HepG2 (cell line): Measurements from ENCODE around the gene MRPL38. TPM values are rescaled to one million over a fixed set of nuclear protein-coding genes. Genes with fewer than 3 reads are reported as not detected.

Experiments used
- BRD4 ChIP-seq: sonication (generic); formaldehyde crosslinking; IDR thresholded peaks from 2 replicates; pipeline ENCODE4 v1.4.0; 2020; ENCODE audit warnings: missing genetic modification reagents
- CREM ChIP-seq, 2 experiments: sonication (generic) in 1 of 2; formaldehyde crosslinking in 1 of 2; IDR thresholded peaks; 2 replicates each; pipeline versions ENCODE4 v1.4.0 to v1.6.1; 2016 to 2020; ENCODE audit warnings: antibody characterized with exemption in 1 of 2, mild to moderate bottlenecking in 1 of 2, missing genetic modification reagents in 1 of 2
- CTCF ChIP-seq: sonication (generic); formaldehyde crosslinking; IDR thresholded peaks from 2 replicates; pipeline ENCODE4 v1.5.0; 2020; ENCODE audit warnings: mild to moderate bottlenecking, missing genetic modification reagents, moderate library complexity
- GATAD1 ChIP-seq: IDR thresholded peaks from 2 replicates; pipeline ENCODE4 v1.6.1; 2016; ENCODE audit warnings: missing genetic modification reagents, missing compliant biosample characterization
- HOXA5 ChIP-seq: sonication (generic); formaldehyde crosslinking; IDR thresholded peaks from 2 replicates; pipeline ENCODE4 v1.4.0; 2020; ENCODE audit warnings: missing genetic modification reagents
- IRF2 ChIP-seq: IDR thresholded peaks from 2 replicates; pipeline ENCODE4 v1.6.1; 2018; ENCODE audit warnings: missing genetic modification reagents, missing compliant biosample characterization
- MAFK ChIP-seq, 2 experiments: IDR thresholded peaks in 1 of 2; conservative IDR thresholded peaks in 1 of 2; 2 replicates each; pipeline ENCODE4 v1.6.1; 2011; ENCODE audit warnings: improper control_type of control experiment in 2 of 2, low read length in 2 of 2
- MLXIP ChIP-seq: sonication (generic); formaldehyde crosslinking; IDR thresholded peaks from 2 replicates; pipeline ENCODE4 v1.9.0; 2021; ENCODE audit warnings: missing genetic modification reagents, borderline replicate concordance
- MTF2 ChIP-seq: sonication (generic); formaldehyde crosslinking; IDR thresholded peaks from 2 replicates; pipeline ENCODE4 v1.5.0; 2020; ENCODE audit warnings: missing genetic modification reagents, borderline replicate concordance
- NCOA2 ChIP-seq: sonication (generic); formaldehyde crosslinking; IDR thresholded peaks from 2 replicates; pipeline ENCODE4 v1.8.0; 2022; ENCODE audit warnings: inconsistent platforms
- PAWR ChIP-seq: sonication (generic); formaldehyde crosslinking; IDR thresholded peaks from 2 replicates; pipeline ENCODE4 v1.4.0; 2020; ENCODE audit warnings: missing genetic modification reagents, mild to moderate bottlenecking, borderline replicate concordance
- POLR2A ChIP-seq, 2 experiments: IDR thresholded peaks; 2 replicates each; pipeline ENCODE4 v1.6.1; 2011; ENCODE audit warnings: low read depth in 2 of 2, low read length in 2 of 2, mild to moderate bottlenecking in 1 of 2, moderate library complexity in 1 of 2; ENCODE audit not compliant: insufficient read depth in 1 of 2
- RELA ChIP-seq: sonication (generic); formaldehyde crosslinking; IDR thresholded peaks from 2 replicates; pipeline ENCODE4 v1.4.0; 2020; ENCODE audit warnings: missing genetic modification reagents
- SIN3A ChIP-seq: IDR thresholded peaks from 2 replicates; pipeline ENCODE4 v1.6.1; 2011; ENCODE audit warnings: low read depth, mild to moderate bottlenecking, control low read depth, low read length, borderline replicate concordance
- ZFP62 ChIP-seq: sonication (generic); formaldehyde crosslinking; IDR thresholded peaks from 2 replicates; pipeline ENCODE4 v1.4.0; 2020; ENCODE audit warnings: missing genetic modification reagents
- ZKSCAN8 ChIP-seq: IDR thresholded peaks from 2 replicates; pipeline ENCODE4 v1.6.1; 2016; ENCODE audit warnings: borderline replicate concordance, missing genetic modification reagents, missing compliant biosample characterization
- ZNF232 ChIP-seq: sonication (generic); formaldehyde crosslinking; IDR thresholded peaks from 2 replicates; pipeline ENCODE4 v1.4.0; 2020; ENCODE audit warnings: missing genetic modification reagents, borderline replicate concordance
- ZNF256 ChIP-seq: sonication (generic); formaldehyde crosslinking; conservative IDR thresholded peaks from 2 replicates; pipeline ENCODE4 v1.4.0; 2020; ENCODE audit warnings: missing genetic modification reagents
- ZNF362 ChIP-seq: sonication (generic); formaldehyde crosslinking; IDR thresholded peaks from 2 replicates; pipeline ENCODE4 v1.4.0; 2020; ENCODE audit warnings: missing genetic modification reagents, mild to moderate bottlenecking, borderline replicate concordance
- polyA plus RNA-seq, 8 experiments: library from polyadenylated mRNA; depleted of rRNA in 3 of 8; stranded (reverse) in 7 of 8; unstranded in 1 of 8; fragments of >200 nt; fragmentation: Illumina TruSeq in 4 of 8; extraction: Trizol in 4 of 8; gene quantifications; 2 replicates each; pipeline versions ENCODE4 v1.2.1 to v1.2.3, GENCODE V29; 2011 to 2016; ENCODE audit warnings: low read depth in 4 of 8, missing spikeins in 1 of 8, mixed read lengths in 1 of 8; ENCODE audit not compliant: insufficient read depth in 1 of 8
- total RNA-seq, 5 experiments: library from RNA; depleted of rRNA; stranded (reverse); fragments of >200 nt; fragmentation: Illumina TruSeq; extraction: Trizol; gene quantifications; 2 replicates each; pipeline ENCODE4 v1.2.3, GENCODE V29; 2016; ENCODE audit warnings: low read depth in 1 of 5
- TF ChIP-seq, protein P1 (sequence below): sonication (generic); formaldehyde crosslinking; IDR thresholded peaks from 2 replicates; pipeline ENCODE4 v1.8.0; 2022; ENCODE audit warnings: mild to moderate bottlenecking, missing genetic modification reagents; ENCODE audit not compliant: insufficient replicate concordance
- TF ChIP-seq, protein P2 (sequence below): IDR thresholded peaks from 2 replicates; pipeline ENCODE4 v1.6.1; 2016

MRPL38 gene
- total and polyA plus RNA-seq, 2 of the 13 experiments (the other 11 are each of a cell fraction or from before 2014, with no cell fraction given) = 83.7 to 125 TPM

GRCh38 chr17:75895370-75896155, 9.1 kb downstream of the MRPL38 start (continued):
- TF ChIP-seq MLXIP (CRISPR knock-in tag) (no peak), PAWR (CRISPR knock-in tag) (no peak), CREM (IDR thresholded peaks at IDR 0.05) (no peak), CREM (CRISPR knock-in tag; IDR thresholded peaks at IDR 0.05) (no peak), BRD4 (CRISPR knock-in tag) (no peak), GATAD1 (CRISPR knock-in tag) (no peak), MTF2 (CRISPR knock-in tag) (0 out of 2 replicates have a peak, but pooled peaks have one; percentile 20), ZNF362 (CRISPR knock-in tag) (no peak), POLR2A (IDR thresholded peaks at IDR 0.05; ENCODE audit: insufficient read depth in 1 of 2, low read depth in 2 of 2, low read length in 2 of 2) (0 out of 4 replicates have a peak, but pooled peaks of 1 of the 2 experiments have one; percentile 3), ZNF232 (CRISPR knock-in tag) (0 out of 2 replicates have a peak, but pooled peaks have one; percentile 25), SIN3A (no peak), MAFK (conservative IDR thresholded peaks at IDR 0.05 in 1 of 2, IDR thresholded peaks at IDR 0.05 in 1 of 2; ENCODE audit: low read length in 2 of 2) (no peak), NCOA2 (no peak), IRF2 (CRISPR knock-in tag) (no peak), HOXA5 (CRISPR knock-in tag) (no peak; the same call in 1 of the 2 replicates), RELA (CRISPR knock-in tag) (no peak), ZKSCAN8 (no peak), CTCF (CRISPR knock-in tag) (peak; percentile 58), ZFP62 (CRISPR knock-in tag) (no peak), ZNF256 (CRISPR knock-in tag) (no peak)
- TF ChIP-seq, protein P1, sequence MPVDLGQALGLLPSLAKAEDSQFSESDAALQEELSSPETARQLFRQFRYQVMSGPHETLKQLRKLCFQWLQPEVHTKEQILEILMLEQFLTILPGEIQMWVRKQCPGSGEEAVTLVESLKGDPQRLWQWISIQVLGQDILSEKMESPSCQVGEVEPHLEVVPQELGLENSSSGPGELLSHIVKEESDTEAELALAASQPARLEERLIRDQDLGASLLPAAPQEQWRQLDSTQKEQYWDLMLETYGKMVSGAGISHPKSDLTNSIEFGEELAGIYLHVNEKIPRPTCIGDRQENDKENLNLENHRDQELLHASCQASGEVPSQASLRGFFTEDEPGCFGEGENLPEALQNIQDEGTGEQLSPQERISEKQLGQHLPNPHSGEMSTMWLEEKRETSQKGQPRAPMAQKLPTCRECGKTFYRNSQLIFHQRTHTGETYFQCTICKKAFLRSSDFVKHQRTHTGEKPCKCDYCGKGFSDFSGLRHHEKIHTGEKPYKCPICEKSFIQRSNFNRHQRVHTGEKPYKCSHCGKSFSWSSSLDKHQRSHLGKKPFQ (CRISPR knock-in tag) = peak; percentile 2
- TF ChIP-seq, protein P2, sequence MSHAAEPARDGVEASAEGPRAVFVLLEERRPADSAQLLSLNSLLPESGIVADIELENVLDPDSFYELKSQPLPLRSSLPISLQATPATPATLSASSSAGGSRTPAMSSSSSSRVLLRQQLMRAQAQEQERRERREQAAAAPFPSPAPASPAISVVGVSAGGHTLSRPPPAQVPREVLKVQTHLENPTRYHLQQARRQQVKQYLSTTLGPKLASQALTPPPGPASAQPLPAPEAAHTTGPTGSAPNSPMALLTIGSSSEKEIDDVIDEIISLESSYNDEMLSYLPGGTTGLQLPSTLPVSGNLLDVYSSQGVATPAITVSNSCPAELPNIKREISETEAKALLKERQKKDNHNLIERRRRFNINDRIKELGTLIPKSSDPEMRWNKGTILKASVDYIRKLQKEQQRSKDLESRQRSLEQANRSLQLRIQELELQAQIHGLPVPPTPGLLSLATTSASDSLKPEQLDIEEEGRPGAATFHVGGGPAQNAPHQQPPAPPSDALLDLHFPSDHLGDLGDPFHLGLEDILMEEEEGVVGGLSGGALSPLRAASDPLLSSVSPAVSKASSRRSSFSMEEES (CRISPR knock-in tag) = no peak
